Neural cell (in vitro differentiated cells): ENCODE data around the gene ROM1. TPM values are rescaled to one million over a fixed set of nuclear protein-coding genes. Genes with fewer than 3 reads are reported as not detected.

ENCODE experiments used
- H2AFZ ChIP-seq: fragments of 200-600, 300-800 bp; sonication (generic), shearing (Covaris generic); 2 replicates; pipeline ENCODE4 v1.6.0; 2014; ENCODE audit warnings: low read depth, mild to moderate bottlenecking, antibody characterized with exemption, low read length, moderate library complexity
- H3F3A ChIP-seq: fragments of 200-600 bp; shearing (Covaris generic); 2 replicates; pipeline ENCODE4 v1.6.1; 2016; ENCODE audit warnings: mild to moderate bottlenecking, moderate library complexity, mixed read lengths, antibody characterized with exemption, low read length; ENCODE audit not compliant: insufficient read depth, poor library complexity, severe bottlenecking
- H3K27ac ChIP-seq: fragments of 200-600, 300-800 bp; sonication (generic), shearing (Covaris generic); 2 replicates; pipeline ENCODE4 v1.5.1; 2014; ENCODE audit warnings: mild to moderate bottlenecking, low read length, moderate library complexity
- H3K27me3 ChIP-seq: fragments of 300-800, 200-600 bp; sonication (generic), shearing (Covaris generic); 2 replicates; pipeline ENCODE4 v1.6.0; 2014; ENCODE audit warnings: mild to moderate bottlenecking, low read depth, low read length, moderate library complexity; ENCODE audit not compliant: insufficient read depth
- H3K36me3 ChIP-seq: fragments of 300-800, 200-600 bp; sonication (generic), shearing (Covaris generic); 2 replicates; pipeline ENCODE4 v1.5.1; 2014; ENCODE audit warnings: mild to moderate bottlenecking, antibody characterized with exemption, low read length, moderate library complexity; ENCODE audit not compliant: insufficient read depth
- H3K4me2 ChIP-seq: fragments of 300-800, 200-600 bp; sonication (generic), shearing (Covaris generic); 2 replicates; pipeline ENCODE4 v1.6.0; 2014; ENCODE audit warnings: mild to moderate bottlenecking, low read length
- H3K4me3 ChIP-seq: fragments of 300-800, 200-600 bp; sonication (generic), shearing (Covaris generic); 2 replicates; pipeline ENCODE4 v1.5.1; 2014; ENCODE audit warnings: mild to moderate bottlenecking, low read length, moderate library complexity
- H3K79me2 ChIP-seq: fragments of 200-600 bp; shearing (Covaris generic); replicated peaks from 2 replicates; pipeline ENCODE4 v1.6.0; 2014; ENCODE audit warnings: mild to moderate bottlenecking, low read length, moderate library complexity; ENCODE audit not compliant: insufficient read depth
- H3K9ac ChIP-seq: fragments of 300-800, 200-600 bp; sonication (generic), shearing (Covaris generic); 2 replicates; pipeline ENCODE4 v1.6.1; 2016; ENCODE audit warnings: mild to moderate bottlenecking, low read length, mixed read lengths
- H3K9me2 ChIP-seq: fragments of 200-600 bp; shearing (Covaris generic); 2 replicates; pipeline ENCODE4 v1.6.1; 2016; ENCODE audit warnings: mild to moderate bottlenecking, low read length, mixed read lengths; ENCODE audit not compliant: insufficient read depth
- H3K9me3 ChIP-seq: fragments of 200-600, 300-800 bp; sonication (generic), shearing (Covaris generic); 2 replicates; pipeline ENCODE4 v1.6.1; 2016; ENCODE audit warnings: mild to moderate bottlenecking, mixed run types, low read length, moderate library complexity, mixed read lengths
- H4K20me1 ChIP-seq: fragments of 200-600 bp; shearing (Covaris generic); 2 replicates; pipeline ENCODE4 v1.6.1; 2016; ENCODE audit warnings: mild to moderate bottlenecking, mixed run types; ENCODE audit not compliant: insufficient read depth
- EP300 ChIP-seq: fragments of 450-650 bp; conservative IDR thresholded peaks from 2 replicates; pipeline ENCODE4 v1.6.1; 2014; ENCODE audit warnings: antibody characterized with exemption, mild to moderate bottlenecking, moderate library complexity; ENCODE audit not compliant: poor library complexity, severe bottlenecking
- EZH2 ChIP-seq: fragments of 200-600, 300-800 bp; shearing (Covaris generic), sonication (generic); IDR thresholded peaks from 2 replicates; pipeline ENCODE4 v1.6.1; 2014; ENCODE audit warnings: antibody characterized with exemption, low read length, borderline replicate concordance, mild to moderate bottlenecking; ENCODE audit not compliant: insufficient read depth, poor library complexity, severe bottlenecking
- MXI1 ChIP-seq: fragments of 450-650 bp; conservative IDR thresholded peaks from 2 replicates; pipeline ENCODE4 v1.6.1; 2014; ENCODE audit warnings: antibody characterized with exemption, mild to moderate bottlenecking; ENCODE audit not compliant: poor library complexity, severe bottlenecking
- POLR2AphosphoS5 ChIP-seq: IDR thresholded peaks from 2 replicates; pipeline ENCODE4 v1.6.1; 2012
- RAD21 ChIP-seq: fragments of 450-650 bp; conservative IDR thresholded peaks from 2 replicates; pipeline ENCODE4 v1.6.1; 2014; ENCODE audit warnings: antibody characterized with exemption, mild to moderate bottlenecking, moderate library complexity
- TAF1 ChIP-seq: IDR thresholded peaks from 2 replicates; pipeline ENCODE4 v1.6.1; 2012; ENCODE audit warnings: low read depth
- polyA plus RNA-seq: library from polyadenylated mRNA; depleted of rRNA; stranded (reverse); fragments of >200 nt; gene quantifications from 2 replicates; pipeline ENCODE4 v1.2.3, GENCODE V29; 2014
- TF ChIP-seq, protein P1 (sequence below): fragments of 450-650 bp; IDR thresholded peaks from 2 replicates; pipeline ENCODE4 v1.5.1; 2014; ENCODE audit warnings: antibody characterized with exemption, mild to moderate bottlenecking, moderate library complexity; ENCODE audit not compliant: poor library complexity, severe bottlenecking
- TF ChIP-seq, protein P2 (sequence below): IDR thresholded peaks from 2 replicates; pipeline ENCODE4 v1.6.1; 2012; ENCODE audit warnings: borderline replicate concordance

ROM1 gene
- polyA plus RNA-seq, 1 donor from 2014 or later = 0.31 TPM

DNA sequence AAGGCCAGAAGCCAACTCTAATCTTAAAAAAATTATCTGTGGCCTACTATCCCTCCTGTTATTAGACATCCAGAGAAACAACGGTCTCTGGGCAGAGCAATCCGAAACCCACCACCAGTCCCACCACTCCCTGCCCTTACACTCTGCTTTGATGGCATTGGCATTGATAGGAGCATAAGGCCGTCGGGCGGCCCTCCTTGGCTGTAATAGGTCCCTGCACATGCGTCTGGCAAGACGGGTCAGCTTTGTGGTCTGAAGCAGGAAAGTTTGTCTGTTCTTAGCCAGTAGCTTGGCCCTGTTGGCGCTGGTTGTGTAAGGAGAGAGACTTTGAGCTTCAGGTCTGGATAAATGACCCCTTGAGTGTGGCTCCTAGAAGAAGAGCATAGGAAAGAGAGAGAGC, 17.9 kb upstream of the ROM1 start:
- Histone ChIP-seq H3K9me3 (no peaks in the 10 kb centered on the region), H4K20me1 (no peaks in the 10 kb centered on the region), H2AFZ (no peak overlapping the region), H3K9me2 (no peaks in the 10 kb centered on the region), H3K27me3 (no peaks in the 10 kb centered on the region), H3K4me3 (no peak overlapping the region), H3K9ac (no peak overlapping the region), H3K4me2 (no peak overlapping the region), H3K27ac (no peak overlapping the region), H3K79me2 (peaks cover 23% of the 10 kb centered on the region), H3K36me3 (peaks cover 7% of the 10 kb centered on the region), H3F3A (peaks cover 7% of the 10 kb centered on the region)
- TF ChIP-seq RAD21 = no peak
- TF ChIP-seq, protein P1, sequence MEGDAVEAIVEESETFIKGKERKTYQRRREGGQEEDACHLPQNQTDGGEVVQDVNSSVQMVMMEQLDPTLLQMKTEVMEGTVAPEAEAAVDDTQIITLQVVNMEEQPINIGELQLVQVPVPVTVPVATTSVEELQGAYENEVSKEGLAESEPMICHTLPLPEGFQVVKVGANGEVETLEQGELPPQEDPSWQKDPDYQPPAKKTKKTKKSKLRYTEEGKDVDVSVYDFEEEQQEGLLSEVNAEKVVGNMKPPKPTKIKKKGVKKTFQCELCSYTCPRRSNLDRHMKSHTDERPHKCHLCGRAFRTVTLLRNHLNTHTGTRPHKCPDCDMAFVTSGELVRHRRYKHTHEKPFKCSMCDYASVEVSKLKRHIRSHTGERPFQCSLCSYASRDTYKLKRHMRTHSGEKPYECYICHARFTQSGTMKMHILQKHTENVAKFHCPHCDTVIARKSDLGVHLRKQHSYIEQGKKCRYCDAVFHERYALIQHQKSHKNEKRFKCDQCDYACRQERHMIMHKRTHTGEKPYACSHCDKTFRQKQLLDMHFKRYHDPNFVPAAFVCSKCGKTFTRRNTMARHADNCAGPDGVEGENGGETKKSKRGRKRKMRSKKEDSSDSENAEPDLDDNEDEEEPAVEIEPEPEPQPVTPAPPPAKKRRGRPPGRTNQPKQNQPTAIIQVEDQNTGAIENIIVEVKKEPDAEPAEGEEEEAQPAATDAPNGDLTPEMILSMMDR = no peak
- TF ChIP-seq, protein P2, sequence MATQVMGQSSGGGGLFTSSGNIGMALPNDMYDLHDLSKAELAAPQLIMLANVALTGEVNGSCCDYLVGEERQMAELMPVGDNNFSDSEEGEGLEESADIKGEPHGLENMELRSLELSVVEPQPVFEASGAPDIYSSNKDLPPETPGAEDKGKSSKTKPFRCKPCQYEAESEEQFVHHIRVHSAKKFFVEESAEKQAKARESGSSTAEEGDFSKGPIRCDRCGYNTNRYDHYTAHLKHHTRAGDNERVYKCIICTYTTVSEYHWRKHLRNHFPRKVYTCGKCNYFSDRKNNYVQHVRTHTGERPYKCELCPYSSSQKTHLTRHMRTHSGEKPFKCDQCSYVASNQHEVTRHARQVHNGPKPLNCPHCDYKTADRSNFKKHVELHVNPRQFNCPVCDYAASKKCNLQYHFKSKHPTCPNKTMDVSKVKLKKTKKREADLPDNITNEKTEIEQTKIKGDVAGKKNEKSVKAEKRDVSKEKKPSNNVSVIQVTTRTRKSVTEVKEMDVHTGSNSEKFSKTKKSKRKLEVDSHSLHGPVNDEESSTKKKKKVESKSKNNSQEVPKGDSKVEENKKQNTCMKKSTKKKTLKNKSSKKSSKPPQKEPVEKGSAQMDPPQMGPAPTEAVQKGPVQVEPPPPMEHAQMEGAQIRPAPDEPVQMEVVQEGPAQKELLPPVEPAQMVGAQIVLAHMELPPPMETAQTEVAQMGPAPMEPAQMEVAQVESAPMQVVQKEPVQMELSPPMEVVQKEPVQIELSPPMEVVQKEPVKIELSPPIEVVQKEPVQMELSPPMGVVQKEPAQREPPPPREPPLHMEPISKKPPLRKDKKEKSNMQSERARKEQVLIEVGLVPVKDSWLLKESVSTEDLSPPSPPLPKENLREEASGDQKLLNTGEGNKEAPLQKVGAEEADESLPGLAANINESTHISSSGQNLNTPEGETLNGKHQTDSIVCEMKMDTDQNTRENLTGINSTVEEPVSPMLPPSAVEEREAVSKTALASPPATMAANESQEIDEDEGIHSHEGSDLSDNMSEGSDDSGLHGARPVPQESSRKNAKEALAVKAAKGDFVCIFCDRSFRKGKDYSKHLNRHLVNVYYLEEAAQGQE = no peak

DNA sequence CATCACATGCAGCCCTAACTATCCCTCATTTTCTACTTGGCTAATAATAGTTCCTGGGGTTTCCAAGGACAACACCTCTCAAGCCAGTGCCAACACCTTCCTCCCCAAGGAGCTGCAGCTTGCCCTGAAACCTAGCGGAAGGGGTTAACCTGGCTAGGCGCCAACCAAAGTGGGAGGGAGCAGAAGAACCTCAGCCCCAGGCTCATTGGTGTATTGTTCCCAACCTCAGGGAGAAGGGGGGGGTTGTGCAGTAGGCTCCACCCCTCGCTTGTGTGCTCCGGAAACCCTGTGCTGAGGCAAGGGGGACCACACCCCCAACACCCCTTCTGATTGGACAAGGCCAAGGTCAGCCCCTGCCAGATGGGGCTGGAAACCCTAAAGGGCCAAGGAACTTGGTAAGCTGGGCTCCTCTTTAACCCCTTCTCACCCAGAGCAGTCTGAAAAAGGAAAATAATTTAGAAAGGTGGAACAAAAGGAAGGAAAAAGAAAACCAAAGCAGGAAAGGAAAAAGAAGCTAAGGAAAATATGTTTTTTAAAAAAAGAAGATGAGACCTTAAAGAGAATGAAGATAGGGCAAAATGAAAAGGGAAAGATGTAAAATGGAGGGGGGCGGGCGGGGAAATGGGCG, 13.9 kb upstream of the ROM1 start:
- no peaks in the 10 kb centered on the region for H3F3A ChIP-seq
- H2AFZ ChIP-seq = no peak overlapping the region
- no peaks in the 10 kb centered on the region for H3K9me3 ChIP-seq
- TF ChIP-seq POLR2AphosphoS5 = no peak
- no peak for TF ChIP-seq EP300
- no peak for TF ChIP-seq RAD21
- TF ChIP-seq, protein P2 = no peak
- TF ChIP-seq TAF1 = no peak
- no peak for TF ChIP-seq MXI1
- no peak for TF ChIP-seq EZH2
- peak overlapping the region; percentile 87 for H3K4me2 ChIP-seq
- H3K36me3 ChIP-seq = no peaks in the 10 kb centered on the region
- no peaks in the 10 kb centered on the region for H4K20me1 ChIP-seq
- peaks cover 35% of the 10 kb centered on the region for H3K79me2 ChIP-seq
- peak overlapping the region; percentile 100 for H3K4me3 ChIP-seq
- peak overlapping the region; percentile 87 for H3K27ac ChIP-seq
- H3K9me2 ChIP-seq = no peaks in the 10 kb centered on the region
- H3K9ac ChIP-seq = peak overlapping the region; percentile 98
- H3K27me3 ChIP-seq = no peaks in the 10 kb centered on the region
